GM23248 (cell line): ENCODE measurements around the gene ARSG.
"Not testable (repeated sequence)": the region's sequence is repeated elsewhere in the genome, so short reads cannot be mapped to it uniquely, and the experiment has no call there.

Experiments used
- EZH2 ChIP-seq: fragments of 200-600 bp; sonication (generic); IDR thresholded peaks from 2 replicates; pipeline ENCODE4 v1.6.1; 2018; ENCODE audit warnings: antibody characterized with exemption, mild to moderate bottlenecking; ENCODE audit not compliant: insufficient read depth, poor library complexity, severe bottlenecking
- EZH2phosphoT487 ChIP-seq: fragments of 200-600 bp; sonication (generic); IDR thresholded peaks from 2 replicates; pipeline ENCODE4 v1.6.1; 2018; ENCODE audit warnings: antibody characterized with exemption, moderate library complexity, mild to moderate bottlenecking, low read depth; ENCODE audit not compliant: insufficient read depth

DNA sequence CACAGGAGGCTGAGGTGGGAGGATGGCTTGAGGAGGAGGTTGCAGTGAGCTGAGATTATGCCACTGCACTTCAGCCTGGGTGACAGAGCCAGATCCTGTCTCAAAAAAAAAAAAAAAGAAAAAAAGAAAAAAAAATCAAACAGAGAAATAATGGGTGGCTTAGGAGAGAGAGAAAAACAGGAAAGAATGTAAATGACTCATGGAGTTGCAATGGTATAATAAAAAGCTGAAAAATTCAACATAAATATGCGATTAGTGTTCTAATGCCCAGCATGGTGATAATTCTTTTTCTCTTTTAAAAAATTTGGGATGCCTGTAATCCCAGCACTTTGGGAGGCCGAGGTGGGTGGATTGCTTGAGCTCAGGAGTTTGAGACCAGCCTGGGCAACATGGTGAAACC, 63.0 kb downstream of the ARSG start:
- TF ChIP-seq EZH2, EZH2phosphoT487: not testable (repeated sequence)
